ENCODE measurements around the gene NXPH1.
"Not testable (repeated sequence)": the region's sequence is repeated elsewhere in the genome, so short reads cannot be mapped to it uniquely, and the experiment has no call there.

Gene NXPH1

GRCh38 chr7:8668627-8669500, 235.5 kb downstream of the NXPH1 start:
- H3K27ac ChIP-seq, result no peak overlapping the region
- DNase-seq (ENCODE audit: low read depth, low spot score), result no peak

GRCh38 chr7:8669501-8669851, 236.1 kb downstream of the NXPH1 start:
- no peak overlapping the region for H3K27ac ChIP-seq
- no peak for DNase-seq (ENCODE audit: low read depth, low spot score)

- DNase-seq (ENCODE audit: low read depth, low spot score), result no peak
- no peak overlapping the region for H3K27ac ChIP-seq
These were observed 251.0 kb downstream of the NXPH1 start for GRCh38 chr7:8684426-8684825.

GRCh38 chr7:8699875-8700624, 266.6 kb downstream of the NXPH1 start:
- no peak for DNase-seq (ENCODE audit: low read depth, low spot score)
- no peak overlapping the region for H3K27ac ChIP-seq

- no peak overlapping the region for H3K27ac ChIP-seq
- DNase-seq (ENCODE audit: low read depth, low spot score), result no peak
These were observed 269.4 kb downstream of the NXPH1 start for GRCh38 chr7:8702807-8703206.

GRCh38 chr7:8710124-8710523, 276.7 kb downstream of the NXPH1 start:
- no peak for DNase-seq (ENCODE audit: low read depth, low spot score)

GRCh38 chr7:8714791-8715190, 281.4 kb downstream of the NXPH1 start:
- no peak overlapping the region for H3K27ac ChIP-seq
- DNase-seq (ENCODE audit: low read depth, low spot score), result no peak

More at GRCh38 chr7:8710124-8710523, 276.7 kb downstream of the NXPH1 start:
- no peak overlapping the region for H3K27ac ChIP-seq

GRCh38 chr7:8719102-8719501, 285.7 kb downstream of the NXPH1 start:
- no peak for DNase-seq (ENCODE audit: low read depth, low spot score)
- no peak overlapping the region for H3K27ac ChIP-seq

GRCh38 chr7:8724080-8724718, 290.8 kb downstream of the NXPH1 start:
- no peak for DNase-seq (ENCODE audit: low read depth, low spot score)
- no peak overlapping the region for H3K27ac ChIP-seq

- not testable (repeated sequence) for DNase-seq (ENCODE audit: low read depth, low spot score); H3K27ac ChIP-seq
These were observed 298.3 kb downstream of the NXPH1 start for GRCh38 chr7:8731756-8732155.

GRCh38 chr7:8739837-8740236, 306.4 kb downstream of the NXPH1 start:
- DNase-seq (ENCODE audit: low read depth, low spot score), result no peak
- no peak overlapping the region for H3K27ac ChIP-seq

GRCh38 chr7:8742837-8743236, 309.4 kb downstream of the NXPH1 start:
- no peak for DNase-seq (ENCODE audit: low read depth, low spot score)

GRCh38 chr7:8747338-8747737, 313.9 kb downstream of the NXPH1 start:
- no peak overlapping the region for H3K27ac ChIP-seq
- DNase-seq (ENCODE audit: low read depth, low spot score), result no peak

More at GRCh38 chr7:8742837-8743236, 309.4 kb downstream of the NXPH1 start:
- no peak overlapping the region for H3K27ac ChIP-seq

- no peak for DNase-seq (ENCODE audit: low read depth, low spot score)
These were observed 318.3 kb downstream of the NXPH1 start for GRCh38 chr7:8751557-8752231.

GRCh38 chr7:8753355-8753754, 319.9 kb downstream of the NXPH1 start:
- DNase-seq (ENCODE audit: low read depth, low spot score), result no peak
- no peak overlapping the region for H3K27ac ChIP-seq

More at GRCh38 chr7:8751557-8752231, 318.3 kb downstream of the NXPH1 start:
- no peak overlapping the region for H3K27ac ChIP-seq

- no peak for DNase-seq (ENCODE audit: low read depth, low spot score)
- no peak overlapping the region for H3K27ac ChIP-seq
These were observed 328.3 kb downstream of the NXPH1 start for GRCh38 chr7:8761731-8762130.

- no peak for DNase-seq (ENCODE audit: low read depth, low spot score)
- H3K27ac ChIP-seq, result no peak overlapping the region
These were observed 329.4 kb downstream of the NXPH1 start for GRCh38 chr7:8762803-8763202.

GRCh38 chr7:8765374-8765773, 332.0 kb downstream of the NXPH1 start:
- no peak for DNase-seq (ENCODE audit: low read depth, low spot score)
- H3K27ac ChIP-seq, result no peak overlapping the region

GRCh38 chr7:8773518-8773917, 340.1 kb downstream of the NXPH1 start:
- no peak for DNase-seq (ENCODE audit: low read depth, low spot score)
- no peak overlapping the region for H3K27ac ChIP-seq

GRCh38 chr7:8778459-8778858, 345.1 kb downstream of the NXPH1 start:
- DNase-seq (ENCODE audit: low read depth, low spot score), result no peak
- H3K27ac ChIP-seq, result no peak overlapping the region
